GM23338 (cell line): Measurements from ENCODE around the gene PTOV1. TPM values are rescaled to one million over a fixed set of nuclear protein-coding genes. Genes with fewer than 3 reads are reported as not detected.

ENCODE experiments used
- ATAC-seq: fragments of 200-7000 bp; cut with Tn5 transposase; 3 replicates; pipeline ENCODE4 v1.9.1; 2020
- DNase-seq: peaks from one replicate; pipeline ENCODE4 v3.0.0-alpha.2; 2015; ENCODE audit warnings: low spot score
- H2AFZ ChIP-seq: fragments of 200-600 bp; sonication (generic); 2 replicates; pipeline ENCODE4 v1.8.0; 2016; ENCODE audit warnings: antibody characterized with exemption, mild to moderate bottlenecking, moderate library complexity
- H3F3A ChIP-seq: fragments of 200-600 bp; sonication (generic); replicated peaks from 2 replicates; pipeline ENCODE4 v1.8.0; 2017; ENCODE audit warnings: antibody characterized with exemption, mixed run types, low read depth
- H3K27ac ChIP-seq: fragments of 200-600 bp; sonication (generic); 2 replicates; pipeline ENCODE4 v1.6.1; 2016; ENCODE audit warnings: low read depth
- H3K27me3 ChIP-seq: fragments of 200-600 bp; sonication (generic); 2 replicates; pipeline ENCODE4 v1.8.0; 2016; ENCODE audit warnings: mild to moderate bottlenecking, mixed run types, moderate library complexity; ENCODE audit not compliant: insufficient read depth
- H3K36me3 ChIP-seq: fragments of 200-600 bp; sonication (generic); 2 replicates; pipeline ENCODE4 v1.8.0; 2016; ENCODE audit warnings: mild to moderate bottlenecking; ENCODE audit not compliant: insufficient read depth
- H3K4me1 ChIP-seq: fragments of 200-600 bp; sonication (generic); 2 replicates; pipeline ENCODE4 v1.8.0; 2016; ENCODE audit warnings: mild to moderate bottlenecking, moderate library complexity; ENCODE audit not compliant: insufficient read depth
- H3K4me2 ChIP-seq: fragments of 200-600 bp; sonication (generic); 2 replicates; pipeline ENCODE4 v1.7.1; 2017; ENCODE audit warnings: mixed run types
- H3K4me3 ChIP-seq: fragments of 200-600 bp; sonication (generic); 2 replicates; pipeline ENCODE4 v1.6.1; 2016; ENCODE audit warnings: mixed run types
- H3K79me2 ChIP-seq: fragments of 200-600 bp; sonication (generic); replicated peaks from 2 replicates; pipeline ENCODE4 v1.8.0; 2017; ENCODE audit warnings: mild to moderate bottlenecking; ENCODE audit not compliant: insufficient read depth
- H3K9me2 ChIP-seq: fragments of 200-600 bp; sonication (generic); 2 replicates; pipeline ENCODE4 v1.8.0; 2017; ENCODE audit not compliant: insufficient read depth
- H4K20me1 ChIP-seq: fragments of 200-600 bp; sonication (generic); replicated peaks from 2 replicates; pipeline ENCODE4 v1.8.0; 2017; ENCODE audit warnings: mild to moderate bottlenecking; ENCODE audit not compliant: insufficient read depth
- H3K27ac Mint-ChIP-seq: 2 replicates; pipeline ENCODE4 v1.8.0; 2020; ENCODE audit warnings: inconsistent platforms, mild to moderate bottlenecking, moderate library complexity, mixed read lengths
- H3K27me3 Mint-ChIP-seq: 3 replicates; pipeline ENCODE4 v1.8.0; 2022; ENCODE audit warnings: low read depth, mild to moderate bottlenecking, moderate library complexity, mixed read lengths, inconsistent platforms; ENCODE audit not compliant: insufficient read depth, poor library complexity
- H3K36me3 Mint-ChIP-seq: 3 replicates; pipeline ENCODE4 v1.8.0; 2021; ENCODE audit warnings: low read depth, mild to moderate bottlenecking, inconsistent platforms, moderate library complexity, mixed read lengths
- H3K4me1 Mint-ChIP-seq: 3 replicates; pipeline ENCODE4 v1.8.0; 2020; ENCODE audit warnings: mild to moderate bottlenecking, inconsistent platforms, mixed read lengths
- H3K4me3 Mint-ChIP-seq: 3 replicates; pipeline ENCODE4 v1.8.0; 2021; ENCODE audit warnings: moderate library complexity, mild to moderate bottlenecking, inconsistent platforms, mixed read lengths
- H3K9me3 Mint-ChIP-seq: 3 replicates; pipeline ENCODE4 v1.8.0; 2020; ENCODE audit warnings: moderate library complexity, mild to moderate bottlenecking, inconsistent platforms, mixed read lengths
- CREB1 ChIP-seq: fragments of 250-450 bp; sonication (Bioruptor Pico); IDR thresholded peaks from 2 replicates; pipeline ENCODE4 v1.5.0; 2020; ENCODE audit warnings: low read depth, mild to moderate bottlenecking, moderate library complexity
- CTCF ChIP-seq, 2 experiments: fragments of 200-600 bp in 1 of 2; sonication (generic) in 1 of 2; conservative IDR thresholded peaks; 2 replicates each; pipeline versions ENCODE4 v1.5.1 to v1.6.1; 2016 to 2017; ENCODE audit warnings: antibody characterized with exemption in 2 of 2, low read depth in 2 of 2, mild to moderate bottlenecking in 2 of 2, moderate library complexity in 1 of 2
- ETS1 ChIP-seq: IDR thresholded peaks from 2 replicates; pipeline ENCODE4 v1.6.1; 2016; ENCODE audit warnings: antibody characterized with exemption
- EZH2 ChIP-seq: fragments of 200-600 bp; sonication (generic); IDR thresholded peaks from one replicate; pipeline ENCODE4 v1.8.0; 2017; ENCODE audit warnings: antibody characterized with exemption, mild to moderate bottlenecking, low read depth; ENCODE audit not compliant: unreplicated experiment
- EZH2phosphoT487 ChIP-seq: fragments of 200-600 bp; sonication (generic); IDR thresholded peaks from one replicate; pipeline ENCODE4 v1.8.1; 2018; ENCODE audit warnings: antibody characterized with exemption; ENCODE audit not compliant: unreplicated experiment
- JUNB ChIP-seq: IDR thresholded peaks from one replicate; pipeline ENCODE4 v1.6.1; 2016; ENCODE audit warnings: antibody characterized with exemption; ENCODE audit not compliant: unreplicated experiment
- NANOG ChIP-seq: IDR thresholded peaks from 2 replicates; pipeline ENCODE4 v1.6.1; 2016; ENCODE audit warnings: antibody characterized with exemption, borderline replicate concordance
- POLR2AphosphoS5 ChIP-seq: IDR thresholded peaks from 2 replicates; pipeline ENCODE4 v1.6.1; 2016; ENCODE audit warnings: antibody characterized with exemption, low read depth
- REST ChIP-seq: IDR thresholded peaks from one replicate; pipeline ENCODE4 v1.6.1; 2018; ENCODE audit warnings: antibody characterized with exemption; ENCODE audit not compliant: unreplicated experiment
- STAT1 ChIP-seq: IDR thresholded peaks from one replicate; pipeline ENCODE4 v1.6.1; 2016; ENCODE audit warnings: antibody characterized with exemption; ENCODE audit not compliant: unreplicated experiment
- ZNF114 ChIP-seq: fragments of 250-450 bp; sonication (Bioruptor Pico); IDR thresholded peaks from 2 replicates; pipeline ENCODE4 v1.5.0; 2020; ENCODE audit warnings: mild to moderate bottlenecking, moderate library complexity
- ZNF331 ChIP-seq: fragments of 250-450 bp; sonication (Bioruptor Pico); IDR thresholded peaks from 2 replicates; pipeline ENCODE4 v1.5.0; 2020; ENCODE audit warnings: low read depth, mild to moderate bottlenecking, moderate library complexity
- polyA plus RNA-seq: library from polyadenylated mRNA; unstranded; fragments of >200 nt; fragmentation: Nextera tagmentation; extraction: Ambion mirVana; gene quantifications from 2 replicates; pipeline ENCODE4 v1.2.1, GENCODE V29; 2016
- total RNA-seq: library from RNA; depleted of rRNA; stranded (reverse); fragments of >200 nt; shearing (Covaris generic); gene quantifications from 2 replicates; pipeline ENCODE4 v1.2.3, GENCODE V29; 2014

The PTOV1 gene
- total and polyA plus RNA-seq, 2 experiments from 2014 or later = 188 to 209 TPM

- no peaks in the 10 kb centered on the region for H3K27me3 ChIP-seq
- 0 out of 2 replicates have a peak, but pooled peaks cover 9% of the 10 kb centered on the region for H3K79me2 ChIP-seq
- no peak overlapping the region for H3K4me3 Mint-ChIP-seq
- H3F3A ChIP-seq = 0 out of 2 replicates have a peak, but pooled peaks cover 7% of the 10 kb centered on the region
- no peaks in the 10 kb centered on the region for H3K36me3 ChIP-seq
- DNase-seq (no peak), ATAC-seq (no peak)
- peaks cover 15% of the 10 kb centered on the region for H4K20me1 ChIP-seq
- H3K4me1 ChIP-seq = no peaks in the 10 kb centered on the region
- H3K27ac ChIP-seq = no peak overlapping the region
- H3K27ac Mint-ChIP-seq = no peak overlapping the region
- no peak overlapping the region for H2AFZ ChIP-seq
- peaks cover 5% of the 10 kb centered on the region; the same call in 2 of the 3 replicates for H3K9me3 Mint-ChIP-seq
- peaks cover 5% of the 10 kb centered on the region for H3K27me3 Mint-ChIP-seq
- H3K4me2 ChIP-seq = no peak overlapping the region
- H3K9me2 ChIP-seq = 0 out of 2 replicates have a peak, but pooled peaks cover 3% of the 10 kb centered on the region
- peaks cover 9% of the 10 kb centered on the region for H3K4me1 Mint-ChIP-seq
- H3K36me3 Mint-ChIP-seq = peaks cover 21% of the 10 kb centered on the region
- H3K4me3 ChIP-seq = no peak overlapping the region
- TF ChIP-seq STAT1 (no peak), CREB1 (no peak), JUNB (no peak), CTCF (conservative IDR thresholded peaks at IDR 0.05; ENCODE audit: low read depth in 2 of 2) (no peak), EZH2 (no peak), ETS1 (no peak), ZNF114 (no peak), EZH2phosphoT487 (no peak), ZNF331 (CRISPR knock-in tag) (no peak), REST (no peak), POLR2AphosphoS5 (no peak), NANOG (no peak)
Measured at GRCh38 chr19:49844138-49845095, 6.5 kb upstream of the PTOV1 start.
